8988T (cell line): ENCODE data around the gene ZFP37.
"Not testable (repeated sequence)": the region's sequence is repeated elsewhere in the genome, so short reads cannot be mapped to it uniquely, and the experiment has no call there.

Source experiments
- DNase-seq: peaks from one replicate; pipeline ENCODE4 v3.0.0; 2011

Gene ZFP37

DNA sequence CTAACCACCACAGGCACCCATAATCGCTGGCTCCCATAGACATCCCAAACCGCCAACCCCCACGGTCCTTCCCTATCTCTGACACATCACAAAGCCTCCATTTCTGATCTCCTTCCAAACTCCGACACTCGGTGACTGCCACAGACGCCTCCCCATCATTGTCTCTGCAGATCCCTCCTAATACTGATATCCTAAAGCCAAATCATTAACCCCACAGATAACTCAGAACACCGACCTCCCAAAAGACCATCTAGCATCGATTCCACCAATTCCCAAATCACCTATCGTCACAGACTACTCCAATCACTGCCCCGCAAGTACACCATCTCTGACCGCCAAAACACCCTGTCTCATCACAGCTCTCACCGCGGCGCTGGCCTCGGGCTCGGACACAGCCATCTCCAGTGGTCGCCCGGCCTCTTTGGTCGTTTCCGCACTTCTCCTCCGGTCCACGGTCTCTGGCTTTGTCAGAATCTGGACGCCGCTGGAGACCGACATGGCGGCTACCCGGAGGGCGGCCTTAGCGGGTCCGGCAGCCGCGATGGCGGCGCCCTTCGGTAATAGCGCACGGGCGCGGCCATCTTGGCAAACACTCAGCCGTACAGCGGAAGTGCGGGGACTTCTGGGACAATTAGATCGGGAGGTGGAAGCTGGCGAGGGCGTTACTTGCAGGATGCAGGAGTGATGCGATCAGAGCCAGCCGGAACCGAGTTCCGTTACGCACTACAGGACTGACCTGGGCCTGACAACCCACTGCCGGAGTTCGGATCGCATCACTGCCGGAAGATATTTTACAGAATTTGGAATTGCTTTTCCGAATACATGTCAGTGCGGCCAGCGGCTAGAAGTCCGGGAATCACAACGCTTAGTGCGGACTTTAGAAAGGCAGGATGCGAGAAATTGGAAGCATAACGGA lies at the start of gene ZFP37:
Gene ZFP37 (minus strand): TSS at position 534 of the 916 bp plus-strand sequence. CDS start 36 bp downstream, at position 498.
- peak; percentile 95 for DNase-seq

DNA sequence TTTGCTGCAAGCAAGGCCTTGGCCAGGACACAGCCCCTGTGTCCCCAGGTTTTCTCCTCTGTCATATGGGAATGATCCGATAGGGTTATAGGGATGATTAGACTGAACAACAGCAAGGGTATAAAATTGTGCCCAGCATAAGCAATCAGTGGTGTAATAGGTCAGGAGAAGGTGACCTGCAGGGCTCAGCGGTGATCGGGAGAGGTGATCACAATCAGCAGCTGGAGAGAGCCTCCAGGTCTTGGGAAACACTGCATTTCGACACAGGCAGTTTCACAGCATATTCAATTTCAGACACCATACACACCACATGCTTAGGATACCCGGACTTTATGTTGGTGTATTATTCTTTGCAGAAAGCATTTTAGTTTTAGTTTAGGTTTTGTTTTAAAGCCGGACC lies 48.8 kb upstream of the ZFP37 start:
- DNase-seq, result not testable (repeated sequence)

DNA sequence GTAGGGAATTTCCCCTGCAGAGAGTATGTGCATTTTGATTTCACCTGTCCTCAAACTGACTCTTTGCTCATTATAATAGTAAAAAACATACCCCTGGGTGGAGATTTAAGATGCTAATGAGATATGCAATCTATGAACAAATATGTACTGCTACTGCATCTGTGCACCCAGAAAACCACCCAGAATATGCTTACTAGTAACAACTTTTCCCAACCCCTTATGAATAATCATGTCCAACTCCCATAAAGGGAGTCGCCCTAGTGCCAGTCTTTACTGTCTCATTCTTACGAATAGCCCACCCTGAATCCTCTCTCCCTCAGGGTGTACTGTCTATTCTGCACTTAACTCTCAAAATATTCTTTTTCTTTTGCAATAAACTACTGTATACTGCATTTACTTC lies 39.0 kb upstream of the ZFP37 start:
- DNase-seq, result no peak

DNA sequence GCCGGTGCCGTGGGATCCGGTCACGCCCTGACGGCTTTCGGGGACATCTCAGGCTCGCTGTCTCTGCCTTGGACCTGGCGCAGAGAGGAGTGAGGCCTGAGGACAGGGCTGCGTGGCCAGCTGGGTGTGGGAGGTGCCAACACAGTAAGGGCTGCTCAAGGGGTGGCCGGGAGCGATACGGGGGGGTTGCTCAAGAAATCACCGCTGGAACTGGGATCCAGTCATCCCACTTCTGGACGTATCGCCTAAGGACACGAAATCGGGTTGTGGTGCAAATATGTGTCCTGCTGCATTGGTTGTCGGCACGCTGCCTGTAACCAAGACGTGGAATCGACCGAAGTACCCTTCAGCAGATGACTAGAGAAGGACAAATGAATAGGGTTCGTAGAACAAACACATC lies 33.4 kb upstream of the ZFP37 start:
- not testable (repeated sequence) for DNase-seq

DNA sequence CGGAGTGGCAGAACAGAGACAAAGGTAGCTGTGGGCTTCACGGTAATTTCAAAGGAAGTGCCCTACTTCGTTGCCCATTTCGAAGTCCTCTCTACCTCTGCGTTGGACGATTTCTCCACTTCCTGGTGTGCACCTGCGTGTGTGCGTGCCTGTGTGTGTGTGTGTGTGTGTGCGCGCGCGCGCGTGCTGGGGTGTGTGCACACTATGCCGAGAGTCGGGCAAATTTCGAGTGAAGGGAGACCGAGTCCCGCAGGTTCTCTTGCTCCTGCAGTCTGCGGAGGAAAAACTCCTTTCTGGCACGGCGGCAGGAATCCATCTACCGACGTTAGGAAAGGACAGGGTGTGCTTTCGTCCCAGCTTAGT lies 32.6 kb upstream of the ZFP37 start:
- DNase-seq, result not testable (repeated sequence)

DNA sequence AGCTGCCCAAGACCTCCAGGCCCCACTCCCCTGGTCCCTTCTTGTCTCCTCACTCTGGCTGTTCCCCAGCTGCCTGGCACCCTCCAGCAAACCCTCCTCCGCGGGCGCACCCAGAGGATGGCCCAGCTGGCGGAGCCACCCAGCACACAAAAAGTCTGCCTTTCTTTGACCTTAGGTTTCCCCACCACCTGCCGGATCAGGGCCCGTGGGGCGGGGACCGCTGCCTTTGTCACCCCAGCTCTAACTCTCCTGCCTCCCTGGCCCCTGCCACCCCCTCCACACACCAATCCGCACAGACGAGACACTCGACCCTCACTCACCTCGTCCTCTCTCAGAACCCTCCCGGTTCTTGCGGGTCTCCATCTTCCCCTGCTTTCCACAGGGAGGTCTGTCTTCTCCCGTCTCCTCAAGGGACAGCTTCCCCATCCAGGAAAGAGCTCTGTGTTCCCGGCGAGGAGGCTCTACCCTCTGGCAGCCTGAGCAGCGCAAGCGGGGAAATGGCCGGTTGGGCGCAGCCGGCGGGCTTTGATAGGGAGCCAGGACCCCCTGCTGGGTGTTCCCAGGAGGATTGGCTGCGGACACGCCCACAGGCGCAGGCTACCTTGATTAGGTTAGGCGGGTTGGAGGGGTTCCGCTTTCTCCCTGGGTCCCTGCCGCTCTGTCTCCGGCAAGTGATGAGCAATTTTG lies 32.1 kb upstream of the ZFP37 start:
- not testable (repeated sequence) for DNase-seq

DNA sequence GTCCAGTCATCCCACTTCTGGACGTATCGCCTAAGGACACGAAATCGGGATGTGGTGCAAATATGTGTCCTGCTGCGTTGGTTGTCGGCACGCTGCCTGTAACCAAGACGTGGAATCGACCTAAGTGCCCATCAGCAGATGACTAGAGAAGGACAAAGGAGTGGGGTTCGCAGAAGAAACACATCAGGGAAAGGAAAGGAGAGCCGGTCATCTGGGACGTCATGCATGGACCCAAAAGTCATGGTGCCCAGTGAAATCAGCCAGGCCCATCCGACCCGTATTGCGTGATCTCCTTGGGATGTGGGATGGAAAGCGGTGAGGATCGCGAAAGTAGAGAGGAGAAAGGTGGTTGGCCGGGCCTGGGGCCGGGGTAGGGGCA lies 6.4 kb upstream of the ZFP37 start:
- not testable (repeated sequence) for DNase-seq

DNA sequence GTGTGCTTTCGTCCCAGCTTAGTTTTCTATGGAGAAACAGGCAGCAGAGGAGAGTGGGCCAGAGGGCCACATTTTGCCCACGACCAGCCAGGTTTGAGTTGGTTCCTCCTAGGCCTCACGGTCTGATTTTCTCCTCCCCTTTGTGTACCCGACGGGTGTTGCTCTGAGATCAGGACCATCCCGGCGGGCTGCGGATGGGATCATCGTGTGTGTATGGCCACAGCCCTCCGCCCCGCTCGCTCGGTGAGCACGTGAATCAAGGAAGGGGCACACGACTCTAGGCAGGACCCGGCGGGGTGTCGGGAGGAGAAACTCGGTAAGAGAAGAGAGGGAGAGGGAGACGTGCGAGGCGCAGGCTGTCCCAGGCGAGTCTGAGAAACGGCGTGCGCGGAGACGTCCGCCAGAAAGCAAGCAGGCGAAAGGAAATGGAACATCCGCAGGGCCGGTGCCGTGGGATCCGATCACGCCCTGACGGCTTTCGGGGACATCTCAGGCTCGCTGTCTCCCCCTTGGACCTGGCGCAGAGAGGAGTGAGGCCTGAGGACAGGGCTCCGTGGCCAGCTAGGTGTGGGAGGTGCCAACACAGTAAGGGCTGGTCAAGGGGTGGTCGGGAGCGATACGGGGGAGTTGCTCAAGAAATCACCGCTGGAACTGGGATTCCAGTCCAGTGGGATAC lies 5.9 kb upstream of the ZFP37 start:
- DNase-seq, result not testable (repeated sequence)

DNA sequence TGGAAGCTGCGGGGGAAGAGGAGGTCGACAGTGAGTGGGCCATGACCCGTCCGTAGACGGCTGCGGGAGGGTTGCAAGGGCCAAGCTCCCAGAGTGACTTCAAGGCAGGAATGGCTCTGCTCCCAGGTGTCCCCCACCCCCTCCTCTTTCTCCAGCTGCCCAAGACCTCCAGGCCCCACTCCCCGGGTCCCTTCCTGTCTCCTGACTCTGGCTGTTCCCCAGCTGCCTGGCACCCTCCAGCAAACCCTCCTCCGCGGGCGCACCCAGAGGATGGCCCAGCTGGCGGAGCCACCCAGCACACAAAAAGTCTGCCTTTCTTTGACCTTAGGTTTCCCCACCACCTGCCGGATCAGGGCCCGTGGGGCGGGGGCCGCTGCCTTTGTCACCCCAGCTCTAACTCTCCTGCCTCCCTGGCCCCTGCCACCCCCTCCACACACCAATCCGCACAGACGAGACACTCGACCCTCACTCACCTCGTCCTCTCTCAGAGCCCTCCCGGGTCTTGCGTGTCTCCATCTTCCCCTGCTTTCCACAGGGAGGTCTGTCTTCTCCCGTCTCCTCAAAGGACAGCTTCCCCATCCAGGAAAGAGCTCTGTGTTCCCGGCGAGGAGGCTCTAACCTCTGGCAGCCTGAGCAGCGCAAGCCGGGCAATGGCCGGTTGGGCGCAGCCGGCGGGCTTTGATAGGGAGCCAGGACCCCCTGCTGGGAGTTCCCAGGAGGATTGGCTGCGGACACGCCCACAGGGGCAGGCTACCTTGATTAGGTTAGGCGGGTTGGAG lies 4.7 kb upstream of the ZFP37 start:
- DNase-seq, result not testable (repeated sequence)

DNA sequence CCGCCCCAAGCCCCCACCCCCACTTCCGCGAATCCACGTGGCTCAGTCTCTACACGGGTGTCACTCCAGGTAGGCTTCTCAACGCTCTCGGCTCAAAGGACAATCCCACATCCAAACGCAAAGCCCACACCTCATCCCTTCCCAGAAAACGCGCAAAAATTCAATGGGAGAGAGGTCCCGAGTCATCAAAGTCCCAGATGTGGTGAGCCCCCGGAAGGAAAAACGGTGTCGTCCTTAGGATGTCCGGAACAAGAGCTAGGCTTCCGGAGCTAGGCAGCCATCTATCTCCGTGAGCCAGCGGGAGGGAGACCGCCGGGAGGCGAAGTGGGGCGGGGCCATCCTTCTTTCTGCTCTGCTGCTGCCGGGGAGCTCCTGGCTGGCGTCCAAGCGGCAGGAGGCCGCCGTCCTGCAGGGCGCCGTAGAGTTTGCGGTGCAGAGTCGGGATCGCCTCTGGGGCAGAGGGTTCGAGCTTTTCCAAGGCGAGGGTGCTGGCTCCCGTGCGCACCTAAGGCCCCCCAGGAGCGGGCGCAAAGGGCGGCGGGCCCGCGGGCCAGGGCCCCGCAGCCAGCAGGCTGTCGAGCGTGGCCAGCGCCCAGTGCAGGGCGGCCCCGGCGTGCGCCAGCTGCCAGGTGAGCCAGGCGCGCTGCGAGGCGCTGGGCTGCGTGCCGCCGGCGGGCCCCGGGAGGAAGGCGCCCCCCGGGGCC lies 3.2 kb upstream of the ZFP37 start:
- DNase-seq, result peak; percentile 19

DNA sequence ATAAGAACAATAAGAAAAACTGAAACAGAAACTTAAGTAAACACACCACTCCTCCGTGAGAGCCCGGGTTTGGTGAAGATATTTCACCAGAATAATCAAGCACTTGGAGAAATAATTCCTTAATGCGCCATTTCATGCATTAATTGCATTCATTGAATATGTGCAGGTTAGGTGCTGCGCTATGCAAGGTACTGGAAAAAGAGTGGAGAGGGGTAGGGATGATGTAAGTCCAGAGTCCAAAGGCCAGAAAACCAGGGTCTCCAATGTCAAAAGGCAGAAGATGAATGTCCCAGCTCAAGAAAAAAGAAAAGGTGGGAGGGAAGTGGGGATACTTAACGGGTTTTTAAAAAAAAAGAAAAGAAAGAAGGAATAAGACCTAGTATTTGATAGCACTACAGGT lies 669 bp upstream of the ZFP37 start:
- no peak for DNase-seq

DNA sequence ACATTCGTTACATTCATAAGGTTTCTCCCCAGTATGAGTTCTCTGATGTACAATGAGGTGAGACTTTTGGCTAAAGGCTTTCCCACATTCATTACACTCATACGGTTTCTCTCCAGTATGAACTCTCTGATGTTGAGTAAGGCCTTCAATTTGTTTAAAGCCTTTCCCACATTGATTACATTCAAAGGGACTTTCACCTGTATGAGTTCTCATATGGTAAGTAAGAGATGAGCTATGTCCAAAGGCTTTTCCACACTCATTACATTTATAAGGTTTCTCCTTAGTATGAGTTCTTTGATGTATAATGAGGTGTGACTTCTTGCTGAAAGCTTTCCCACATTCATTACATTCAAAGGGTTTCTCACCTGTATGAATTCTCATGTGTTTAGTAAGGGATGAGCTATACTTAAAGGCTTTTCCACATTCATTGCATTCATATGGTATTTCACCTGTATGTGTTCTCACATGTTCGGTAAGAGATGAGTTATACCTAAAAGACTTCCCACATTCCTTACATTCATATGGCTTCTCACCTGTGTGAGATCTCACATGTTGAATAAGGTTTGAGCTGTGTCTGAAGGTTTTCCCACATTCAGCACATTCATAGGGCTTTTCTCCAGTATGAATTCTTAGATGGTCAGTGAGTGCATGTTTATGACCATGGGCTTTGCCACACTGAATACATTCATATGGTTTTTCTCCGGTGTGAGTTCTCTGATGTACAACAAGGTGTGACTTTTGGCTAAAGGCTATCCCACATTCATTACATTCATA lies 13.5 kb downstream of the ZFP37 start:
- DNase-seq, result no peak

DNA sequence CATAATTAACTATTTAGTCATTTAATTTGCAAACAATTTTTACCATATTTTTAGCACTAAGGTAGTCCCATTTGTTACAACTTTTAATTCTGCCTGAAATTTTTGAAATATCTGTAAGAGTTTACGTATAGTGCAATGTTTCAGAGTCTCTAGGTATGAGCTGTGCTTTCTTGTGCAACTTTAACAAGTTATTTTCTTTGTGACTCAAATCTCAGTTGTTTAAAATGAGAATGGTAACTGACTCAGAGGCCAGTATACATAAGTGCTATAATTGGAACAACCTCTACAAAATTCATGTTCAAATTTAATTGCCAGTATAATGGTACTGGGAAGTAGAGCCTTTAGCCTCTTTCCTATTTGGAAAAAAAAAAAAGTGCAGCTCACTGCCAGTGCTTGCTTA lies 30.3 kb downstream of the ZFP37 start:
- DNase-seq, result no peak

DNA sequence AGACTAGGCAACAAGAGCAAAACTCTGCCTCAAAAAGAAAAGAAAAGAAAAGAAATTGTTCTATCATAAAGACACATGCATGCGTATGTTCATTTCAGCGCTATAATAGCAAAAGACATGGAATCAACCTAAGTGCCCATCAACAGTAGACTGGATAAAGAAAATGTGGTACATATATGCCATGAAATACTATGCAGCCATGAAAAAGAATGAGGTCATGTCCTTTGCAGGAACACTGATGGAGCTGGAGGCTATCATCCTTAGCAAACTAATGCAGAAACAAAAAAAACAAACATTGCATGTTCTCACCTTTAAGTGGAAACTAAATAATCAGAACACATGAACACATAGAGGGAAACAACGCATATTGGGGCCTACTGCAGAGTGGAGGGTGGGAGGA lies 38.3 kb downstream of the ZFP37 start:
- DNase-seq, result no peak

DNA sequence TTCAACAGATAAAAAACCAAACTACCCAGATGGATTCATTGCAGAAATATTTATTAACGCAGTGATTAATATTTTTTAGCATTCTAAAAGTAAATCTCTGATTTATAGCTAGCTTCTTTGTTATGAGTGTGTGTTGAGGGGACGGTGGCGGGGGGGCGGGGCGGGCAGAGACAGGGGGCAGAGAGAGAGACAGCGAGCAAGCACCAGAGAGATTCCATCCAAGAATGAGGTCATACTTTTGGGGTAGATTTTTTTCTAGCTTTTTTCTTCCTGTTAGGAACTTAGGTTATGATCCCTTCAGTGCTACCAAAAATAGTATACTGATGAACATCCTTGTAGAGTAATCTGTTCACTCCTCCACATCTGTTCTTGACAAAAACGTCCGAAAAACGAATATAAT lies 44.0 kb downstream of the ZFP37 start:
- DNase-seq, result no peak

DNA sequence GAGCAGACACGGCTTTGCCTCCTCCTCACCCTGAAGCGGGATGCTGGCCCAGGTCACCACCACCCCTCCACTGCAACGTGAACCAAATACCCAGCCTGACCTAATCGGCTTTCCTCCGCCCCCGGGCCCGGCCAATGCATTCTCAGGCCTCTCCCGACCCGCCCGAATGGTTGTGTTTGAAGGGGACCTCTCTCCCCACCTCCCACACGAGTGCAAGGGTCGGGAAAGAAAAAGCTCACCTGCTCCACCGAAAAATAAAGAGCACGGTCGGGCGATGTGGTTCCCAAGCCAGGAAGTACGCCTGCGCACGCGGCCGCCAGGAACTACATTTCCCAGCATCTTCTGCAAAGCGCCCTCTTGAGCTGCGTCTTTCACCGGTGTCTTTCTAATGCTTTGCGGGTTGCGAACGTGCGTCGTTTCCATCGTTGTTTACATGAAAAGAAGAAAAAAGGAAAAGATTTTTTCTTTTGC lies 44.6 kb downstream of the ZFP37 start, which contains the start of gene ZNF883:
Gene ZNF883 (minus strand): TSS at position 282 of the 471 bp plus-strand sequence.
- peak; percentile 44 for DNase-seq

DNA sequence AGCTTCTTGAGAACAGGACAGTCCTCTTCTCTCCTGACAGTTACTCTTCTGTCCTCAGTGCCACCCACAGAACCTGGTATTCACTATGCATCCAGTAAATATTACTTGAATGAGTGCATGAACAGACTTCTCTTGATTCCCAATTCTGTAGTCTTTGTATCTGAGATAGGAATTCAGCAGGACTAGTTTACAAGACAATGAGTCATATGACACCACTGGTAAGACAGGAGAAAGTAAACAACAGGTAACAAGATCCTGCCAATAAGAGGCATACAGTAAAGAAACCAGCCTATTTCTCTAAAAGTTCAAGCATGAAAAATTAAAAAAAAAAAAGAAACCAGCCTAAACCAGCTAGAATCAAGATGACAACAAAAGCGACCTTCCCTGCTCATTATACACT lies 50.7 kb downstream of the ZFP37 start:
- DNase-seq, result no peak

DNA sequence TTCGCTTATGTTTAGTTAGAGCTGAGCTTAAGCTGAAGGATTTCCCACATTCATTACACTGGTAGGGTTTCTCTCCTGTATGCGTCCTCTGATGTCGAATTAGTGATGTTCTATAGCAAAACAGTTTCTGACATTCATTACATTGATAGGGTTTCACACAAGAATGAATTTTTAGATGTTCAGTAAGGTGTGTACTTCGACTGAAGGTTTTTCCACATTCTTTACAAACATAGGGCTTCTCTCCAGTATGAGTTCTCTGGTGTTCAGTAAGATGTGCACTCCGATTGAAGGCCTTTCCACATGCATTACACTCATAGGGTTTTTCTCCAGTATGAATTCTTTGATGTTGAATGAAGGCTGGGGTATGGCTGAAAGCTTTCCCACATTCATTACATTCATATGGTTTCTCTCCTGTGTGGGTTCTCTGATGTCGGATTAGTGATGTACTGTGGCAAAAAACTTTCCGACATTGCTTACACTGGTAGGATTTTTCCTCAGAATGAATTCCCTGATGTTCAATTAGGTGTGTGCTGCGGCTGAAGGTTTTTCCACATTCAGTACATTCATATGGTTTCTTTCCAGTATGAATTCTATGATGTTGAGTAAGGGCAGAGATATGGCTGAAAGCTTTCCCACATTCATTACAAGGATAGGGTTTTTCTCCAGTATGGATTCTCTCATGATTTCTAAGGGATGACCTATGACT lies 59.1 kb downstream of the ZFP37 start:
- DNase-seq, result no peak
